Kidney tubule cell (primary cell): ENCODE data around the gene FRMD7.

Experiments used
- DNase-seq: peaks from one replicate; pipeline ENCODE4 v3.0.0-alpha.2; 2018; ENCODE audit warnings: low spot score

Gene FRMD7

GRCh38 chrX:132033166-132033565, 94.7 kb downstream of the FRMD7 start:
- no peak for DNase-seq

GRCh38 chrX:132031867-132032266, 96.0 kb downstream of the FRMD7 start:
- DNase-seq, result no peak

- no peak for DNase-seq
These were observed 97.6 kb downstream of the FRMD7 start for GRCh38 chrX:132030264-132030663.
